ENCODE results near the gene KCNQ5.
"Not testable (repeated sequence)": the region's sequence is repeated elsewhere in the genome, so short reads cannot be mapped to it uniquely, and the experiment has no call there.

Gene KCNQ5

DNA sequence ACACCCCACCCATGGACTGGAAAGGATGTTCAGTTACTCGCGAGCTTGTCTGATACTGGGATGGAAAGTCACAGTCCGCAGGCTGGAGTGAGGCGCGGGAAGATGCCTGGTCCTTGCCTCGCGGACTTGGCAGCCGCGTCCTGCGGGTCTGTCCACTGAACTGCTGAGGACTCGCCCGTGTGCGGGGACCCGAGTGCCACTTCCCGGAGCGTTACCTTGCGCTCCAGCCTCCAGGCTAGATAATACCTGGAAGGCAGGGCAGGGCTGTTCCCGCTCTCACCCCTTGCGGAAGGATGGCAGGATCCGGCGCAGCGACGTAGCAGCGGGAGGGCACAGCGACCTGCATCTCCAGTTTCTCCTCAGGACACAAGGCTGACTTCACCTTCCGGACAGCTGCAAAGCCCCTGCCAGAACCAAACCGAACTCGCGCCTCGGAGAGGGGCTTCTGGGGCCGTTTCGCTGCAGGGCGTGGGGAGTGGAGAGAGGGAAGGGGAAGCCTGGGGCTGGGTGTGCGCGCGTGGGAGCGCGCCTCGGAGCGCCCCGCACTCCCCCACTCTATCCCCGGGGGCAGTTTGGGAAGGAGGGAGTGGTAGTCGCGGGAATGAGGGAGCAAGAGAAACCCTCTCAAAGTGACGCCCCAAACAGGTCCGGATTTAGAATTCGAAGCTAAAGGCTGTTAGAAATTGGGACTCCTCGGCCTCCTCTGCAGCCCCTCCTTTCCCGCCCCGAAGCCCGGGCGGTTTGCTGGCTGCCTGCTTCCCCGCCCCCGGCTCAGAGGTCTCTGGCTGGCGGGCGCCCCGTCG, at the start of gene KCNQ5:
Gene KCNQ5 (plus strand): TSS at position 774 of the 803 bp plus-strand sequence.
- Histone ChIP-seq H3K36me3 (ENCODE audit: control insufficient read depth in 5 of 5, insufficient read depth in 5 of 5, low read length in 5 of 5) (no peaks in the 10 kb centered on the region), H3K4me1 (ENCODE audit: control insufficient read depth in 5 of 5, insufficient read depth in 5 of 5, low read length in 5 of 5) (peaks cover 0 to 39% (median 36%) of the 10 kb centered on the region in 5 donors), H3K27ac (ENCODE audit: low read depth, low read length) (no peak within 1 kb of the TSS), H3K9me3 (ENCODE audit: control insufficient read depth in 5 of 5, low read length in 5 of 5) (no peaks in the 10 kb centered on the region), H3K27me3 (ENCODE audit: control insufficient read depth in 5 of 5, insufficient read depth in 4 of 5, low read length in 5 of 5) (peaks cover 21 to 35% (median 27%) of the 10 kb centered on the region in 5 donors), H3K4me3 (ENCODE audit: low read depth in 1 of 5, low read length in 5 of 5) (peak within 1 kb of the TSS; percentile 51 to 63 (median 54)), H3K9ac (ENCODE audit: low read length in 5 of 5) (peak within 1 kb of the TSS in 2 of 5 donors; percentile 7 to 30)

DNA sequence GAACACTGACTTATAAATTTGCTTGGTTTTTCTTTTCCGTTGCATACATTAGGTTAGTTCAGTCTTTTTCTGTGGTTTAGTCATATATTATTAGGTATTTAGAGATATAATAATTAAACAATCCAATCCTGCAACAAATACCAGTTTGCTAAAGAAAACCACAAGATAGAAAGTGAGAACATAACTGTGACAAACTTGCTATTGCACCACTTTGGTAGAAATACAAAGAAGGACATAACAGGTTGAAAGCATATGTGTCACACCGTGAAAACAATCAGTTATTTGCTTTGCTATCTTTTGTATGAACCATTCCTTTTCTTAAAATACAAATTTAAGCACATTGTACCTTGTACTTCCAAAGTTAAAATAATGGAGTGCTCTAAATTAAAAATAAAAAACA, 42.0 kb upstream of the KCNQ5 start:
- Histone ChIP-seq H3K27ac (ENCODE audit: low read depth, low read length) (no peak overlapping the region), H3K4me3 (ENCODE audit: low read depth in 1 of 5, low read length in 5 of 5) (no peak overlapping the region), H3K4me1 (ENCODE audit: control insufficient read depth in 5 of 5, insufficient read depth in 5 of 5, low read length in 5 of 5) (no peaks in the 10 kb centered on the region), H3K9ac (ENCODE audit: low read length in 5 of 5) (no peak overlapping the region), H3K36me3 (ENCODE audit: control insufficient read depth in 5 of 5, insufficient read depth in 5 of 5, low read length in 5 of 5) (no peaks in the 10 kb centered on the region), H3K9me3 (ENCODE audit: control insufficient read depth in 5 of 5, low read length in 5 of 5) (no peaks in the 10 kb centered on the region), H3K27me3 (ENCODE audit: control insufficient read depth in 5 of 5, insufficient read depth in 4 of 5, low read length in 5 of 5) (no peaks in the 10 kb centered on the region)

DNA sequence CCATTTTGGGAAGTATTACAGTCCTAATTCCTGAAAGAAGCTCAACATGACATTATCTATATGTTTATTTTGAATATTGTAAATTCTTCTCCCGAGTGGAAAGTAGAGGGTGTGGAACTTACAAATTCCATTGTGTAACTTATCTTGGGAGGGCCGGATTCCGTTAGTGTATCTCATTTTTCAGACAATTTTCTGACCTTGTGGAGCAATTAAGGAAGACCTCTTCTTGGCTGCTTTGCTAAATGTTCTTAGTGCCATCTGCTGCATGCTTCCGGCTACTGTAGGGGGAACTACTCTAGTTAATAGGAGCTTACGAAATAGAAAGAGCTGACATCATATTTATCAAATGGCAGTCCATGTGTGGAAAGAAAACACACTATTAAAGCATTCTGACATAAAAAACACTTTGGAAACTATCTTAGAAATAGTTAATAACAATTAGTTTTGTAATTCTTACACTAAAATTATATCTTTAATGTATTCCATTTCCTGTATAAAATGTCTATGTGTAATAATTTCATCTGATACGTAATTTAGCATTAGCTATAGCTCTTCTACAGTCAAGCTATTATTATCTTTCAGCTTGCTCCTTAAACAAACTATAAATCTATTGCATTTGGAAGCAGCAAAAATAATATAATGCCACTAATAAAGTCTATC, 41.5 kb upstream of the KCNQ5 start:
- Histone ChIP-seq H3K27me3 (ENCODE audit: control insufficient read depth in 5 of 5, insufficient read depth in 4 of 5, low read length in 5 of 5) (no peaks in the 10 kb centered on the region), H3K36me3 (ENCODE audit: control insufficient read depth in 5 of 5, insufficient read depth in 5 of 5, low read length in 5 of 5) (no peaks in the 10 kb centered on the region), H3K4me3 (ENCODE audit: low read depth in 1 of 5, low read length in 5 of 5) (no peak overlapping the region), H3K4me1 (ENCODE audit: control insufficient read depth in 5 of 5, insufficient read depth in 5 of 5, low read length in 5 of 5) (no peaks in the 10 kb centered on the region), H3K9ac (ENCODE audit: low read length in 5 of 5) (no peak overlapping the region), H3K27ac (ENCODE audit: low read depth, low read length) (no peak overlapping the region), H3K9me3 (ENCODE audit: control insufficient read depth in 5 of 5, low read length in 5 of 5) (no peaks in the 10 kb centered on the region)

DNA sequence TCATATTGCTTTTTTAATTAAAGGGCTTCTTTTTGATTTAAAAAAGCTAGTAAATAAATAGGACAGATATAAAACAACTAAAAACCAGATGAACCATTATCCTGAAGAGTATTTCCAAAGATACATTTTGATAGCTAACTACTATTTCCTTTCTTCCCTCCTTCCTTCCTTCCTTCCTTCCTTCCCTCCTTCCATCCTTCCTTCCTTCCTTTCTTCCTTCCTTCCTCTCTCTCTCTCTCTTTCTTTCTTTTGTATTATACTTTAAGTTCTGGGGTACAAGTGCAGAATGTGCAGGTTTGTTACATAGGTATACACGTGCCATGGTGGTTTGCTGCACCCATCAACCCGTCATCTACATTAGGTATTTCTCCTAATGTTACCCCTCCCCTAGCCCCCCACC, 40.9 kb upstream of the KCNQ5 start:
- not testable (repeated sequence) for H3K27me3 ChIP-seq (ENCODE audit: control insufficient read depth in 5 of 5, insufficient read depth in 4 of 5, low read length in 5 of 5); H3K36me3 ChIP-seq (ENCODE audit: control insufficient read depth in 5 of 5, insufficient read depth in 5 of 5, low read length in 5 of 5); H3K27ac ChIP-seq (ENCODE audit: low read depth, low read length)

DNA sequence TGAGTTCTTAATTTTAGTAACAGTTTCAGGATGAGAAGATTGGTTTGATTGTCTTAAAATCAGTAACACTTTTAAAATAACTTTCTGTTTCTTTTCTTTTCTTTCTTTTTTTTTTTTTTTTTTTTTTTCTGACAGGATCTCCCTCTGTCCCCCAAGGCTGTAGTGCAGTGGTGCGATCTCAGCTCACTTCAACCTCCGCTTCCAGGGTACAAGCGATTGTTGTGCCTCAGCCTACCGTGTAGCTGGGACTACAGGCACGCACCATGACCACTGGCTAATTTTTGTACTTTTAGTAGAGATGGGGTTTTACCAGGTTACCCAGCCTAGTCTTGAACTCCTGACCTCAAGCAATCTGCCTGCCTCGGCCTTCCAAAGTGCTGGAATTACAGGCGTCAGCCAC, 33.7 kb upstream of the KCNQ5 start:
- H3K9ac ChIP-seq (ENCODE audit: low read length in 5 of 5), result no peak overlapping the region
- no peaks in the 10 kb centered on the region for H3K9me3 ChIP-seq (ENCODE audit: control insufficient read depth in 5 of 5, low read length in 5 of 5)
- no peaks in the 10 kb centered on the region for H3K4me1 ChIP-seq (ENCODE audit: control insufficient read depth in 5 of 5, insufficient read depth in 5 of 5, low read length in 5 of 5)
- H3K36me3 ChIP-seq (ENCODE audit: control insufficient read depth in 5 of 5, insufficient read depth in 5 of 5, low read length in 5 of 5), result no peaks in the 10 kb centered on the region
- no peaks in the 10 kb centered on the region for H3K27me3 ChIP-seq (ENCODE audit: control insufficient read depth in 5 of 5, insufficient read depth in 4 of 5, low read length in 5 of 5)
- no peak overlapping the region for H3K27ac ChIP-seq (ENCODE audit: low read depth, low read length)
- no peak overlapping the region for H3K4me3 ChIP-seq (ENCODE audit: low read depth in 1 of 5, low read length in 5 of 5)

More for the DNA sequence above, 40.9 kb upstream of the KCNQ5 start:
- H3K9ac ChIP-seq (ENCODE audit: low read length in 5 of 5); H3K4me3 ChIP-seq (ENCODE audit: low read depth in 1 of 5, low read length in 5 of 5); H3K4me1 ChIP-seq (ENCODE audit: control insufficient read depth in 5 of 5, insufficient read depth in 5 of 5, low read length in 5 of 5); H3K9me3 ChIP-seq (ENCODE audit: control insufficient read depth in 5 of 5, low read length in 5 of 5): not testable (repeated sequence)

DNA sequence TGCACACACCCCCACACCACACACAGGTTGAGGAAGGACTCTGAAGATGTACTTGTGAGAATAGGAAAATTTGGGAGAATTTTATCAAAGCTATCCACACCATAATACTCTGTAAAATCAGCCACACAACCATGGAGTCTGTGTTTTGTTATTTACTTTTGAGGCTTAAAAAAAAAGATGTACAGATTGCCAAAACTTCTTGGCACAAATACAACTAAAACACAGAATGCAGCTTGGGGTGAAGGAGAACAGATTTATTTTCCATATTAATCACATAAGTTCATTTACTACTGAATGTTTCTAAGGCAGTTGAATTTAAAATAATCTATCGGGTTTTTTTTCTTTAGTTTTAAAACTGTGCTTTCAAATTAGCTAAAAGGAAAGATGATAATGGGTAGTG, 32.8 kb upstream of the KCNQ5 start:
- Histone ChIP-seq H3K4me3 (ENCODE audit: low read depth in 1 of 5, low read length in 5 of 5) (no peak overlapping the region), H3K4me1 (ENCODE audit: control insufficient read depth in 5 of 5, insufficient read depth in 5 of 5, low read length in 5 of 5) (no peaks in the 10 kb centered on the region), H3K27me3 (ENCODE audit: control insufficient read depth in 5 of 5, insufficient read depth in 4 of 5, low read length in 5 of 5) (no peaks in the 10 kb centered on the region), H3K27ac (ENCODE audit: low read depth, low read length) (no peak overlapping the region), H3K9ac (ENCODE audit: low read length in 5 of 5) (no peak overlapping the region), H3K36me3 (ENCODE audit: control insufficient read depth in 5 of 5, insufficient read depth in 5 of 5, low read length in 5 of 5) (no peaks in the 10 kb centered on the region), H3K9me3 (ENCODE audit: control insufficient read depth in 5 of 5, low read length in 5 of 5) (no peaks in the 10 kb centered on the region)

DNA sequence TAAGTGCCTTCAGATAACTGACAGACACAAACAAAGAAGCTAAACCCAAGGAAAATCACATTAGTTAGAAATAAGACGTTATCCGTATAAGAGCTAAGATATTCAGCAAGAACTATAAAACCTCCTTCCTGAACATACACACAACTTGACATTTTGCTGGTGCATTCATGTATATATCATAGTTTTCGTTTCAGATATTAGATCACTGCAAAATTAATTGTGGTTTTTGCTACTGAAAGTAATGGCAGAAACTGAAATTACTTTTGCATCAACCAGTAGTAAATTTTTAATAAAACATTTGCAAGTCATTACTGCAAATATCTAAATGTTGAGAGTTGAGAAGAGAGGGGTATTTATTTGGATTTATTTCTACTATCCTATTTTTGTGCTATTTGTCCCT, 26.1 kb upstream of the KCNQ5 start:
- H3K4me3 ChIP-seq (ENCODE audit: low read depth in 1 of 5, low read length in 5 of 5), result no peak overlapping the region
- no peak overlapping the region for H3K9ac ChIP-seq (ENCODE audit: low read length in 5 of 5)
- H3K36me3 ChIP-seq (ENCODE audit: control insufficient read depth in 5 of 5, insufficient read depth in 5 of 5, low read length in 5 of 5), result no peaks in the 10 kb centered on the region
- H3K27me3 ChIP-seq (ENCODE audit: control insufficient read depth in 5 of 5, insufficient read depth in 4 of 5, low read length in 5 of 5), result no peaks in the 10 kb centered on the region
- no peaks in the 10 kb centered on the region for H3K9me3 ChIP-seq (ENCODE audit: control insufficient read depth in 5 of 5, low read length in 5 of 5)
- H3K4me1 ChIP-seq (ENCODE audit: control insufficient read depth in 5 of 5, insufficient read depth in 5 of 5, low read length in 5 of 5), result no peaks in the 10 kb centered on the region
- H3K27ac ChIP-seq (ENCODE audit: low read depth, low read length), result no peak overlapping the region

DNA sequence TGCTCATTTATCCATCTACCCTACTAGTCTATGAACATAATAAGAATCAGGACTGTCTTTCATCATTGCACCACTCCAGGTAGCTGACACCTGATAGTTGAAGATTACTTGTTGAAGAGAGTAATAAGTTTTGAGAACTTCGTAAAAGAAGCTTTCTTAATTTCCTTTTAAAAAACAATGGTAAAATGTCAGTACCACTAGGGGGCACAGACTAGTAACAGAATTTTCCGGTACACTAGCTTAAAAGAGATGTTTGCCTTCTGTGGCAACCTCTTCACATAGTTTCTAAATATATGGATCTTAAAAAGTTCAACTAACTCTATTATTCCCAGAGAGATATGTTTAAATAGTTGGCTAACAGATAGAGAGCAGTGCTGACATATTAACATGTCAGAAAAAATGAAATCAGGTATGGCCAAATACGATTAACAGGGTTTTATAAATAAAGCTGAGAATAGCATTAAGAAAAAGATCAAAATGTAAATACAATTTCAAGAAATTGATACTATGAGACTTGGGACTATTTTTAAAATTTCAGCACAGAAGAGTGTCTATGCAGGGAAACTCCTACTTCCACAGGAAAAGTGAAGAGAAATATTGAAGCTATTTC, 5.4 kb upstream of the KCNQ5 start:
- no peaks in the 10 kb centered on the region for H3K36me3 ChIP-seq (ENCODE audit: control insufficient read depth in 5 of 5, insufficient read depth in 5 of 5, low read length in 5 of 5)
- no peak overlapping the region for H3K27ac ChIP-seq (ENCODE audit: low read depth, low read length)
- peaks cover 6 to 17% (median 10%) of the 10 kb centered on the region in 5 donors for H3K27me3 ChIP-seq (ENCODE audit: control insufficient read depth in 5 of 5, insufficient read depth in 4 of 5, low read length in 5 of 5)
- H3K9ac ChIP-seq (ENCODE audit: low read length in 5 of 5), result no peak overlapping the region
- peaks cover 0 to 20% (median 19%) of the 10 kb centered on the region in 5 donors for H3K4me1 ChIP-seq (ENCODE audit: control insufficient read depth in 5 of 5, insufficient read depth in 5 of 5, low read length in 5 of 5)
- H3K4me3 ChIP-seq (ENCODE audit: low read depth in 1 of 5, low read length in 5 of 5), result no peak overlapping the region
- no peaks in the 10 kb centered on the region for H3K9me3 ChIP-seq (ENCODE audit: control insufficient read depth in 5 of 5, low read length in 5 of 5)

DNA sequence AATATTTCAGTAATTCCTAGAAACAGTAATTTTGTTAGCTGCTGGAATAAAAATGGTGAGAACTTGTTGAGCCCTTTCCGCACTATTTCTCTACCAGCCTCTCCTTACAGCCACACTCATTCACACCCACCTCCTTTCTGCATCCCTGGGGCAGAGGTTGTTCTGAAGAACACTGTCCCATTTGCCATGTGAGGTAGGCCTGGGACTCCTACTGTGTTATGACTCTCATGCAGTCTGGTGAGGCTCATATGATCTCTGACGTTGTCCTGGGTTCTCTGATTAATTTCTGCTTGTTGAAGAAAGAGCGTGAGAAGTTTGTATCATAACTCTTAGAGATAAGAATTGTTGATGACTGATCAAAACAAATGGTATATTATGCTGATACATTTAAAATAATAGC, 4.1 kb upstream of the KCNQ5 start:
- Histone ChIP-seq H3K9ac (ENCODE audit: low read length in 5 of 5) (no peak overlapping the region), H3K4me3 (ENCODE audit: low read depth in 1 of 5, low read length in 5 of 5) (no peak overlapping the region), H3K27ac (ENCODE audit: low read depth, low read length) (no peak overlapping the region), H3K36me3 (ENCODE audit: control insufficient read depth in 5 of 5, insufficient read depth in 5 of 5, low read length in 5 of 5) (no peaks in the 10 kb centered on the region), H3K27me3 (ENCODE audit: control insufficient read depth in 5 of 5, insufficient read depth in 4 of 5, low read length in 5 of 5) (peaks cover 15 to 26% (median 18%) of the 10 kb centered on the region in 5 donors), H3K4me1 (ENCODE audit: control insufficient read depth in 5 of 5, insufficient read depth in 5 of 5, low read length in 5 of 5) (peaks cover 0 to 32% (median 30%) of the 10 kb centered on the region in 5 donors), H3K9me3 (ENCODE audit: control insufficient read depth in 5 of 5, low read length in 5 of 5) (no peaks in the 10 kb centered on the region)

All from subcutaneous abdominal adipose tissue (tissue), 5 donors.